Motor neuron (in vitro differentiated cells): Measurements from ENCODE around the gene COPS6. TPM values are rescaled to one million over a fixed set of nuclear protein-coding genes. Genes with fewer than 3 reads are reported as not detected.

Experiments used
- ATAC-seq, 8 experiments: fragments of 200-7000 bp; cut with Tn5 transposase; replicated peaks in 6 of 8; 2 replicates each; pipeline ENCODE4 v1.8.0; 2021; ENCODE audit warnings: mild to moderate bottlenecking in 8 of 8, moderate library complexity in 8 of 8
- H3K27ac ChIP-seq, 2 donors: fragments of 250-450 bp; sonication (Bioruptor Pico); 2 replicates each; pipeline ENCODE4 v1.9.0; 2021; ENCODE audit warnings: antibody characterized with exemption in 2 of 2, mild to moderate bottlenecking in 2 of 2, moderate library complexity in 1 of 2
- H3K4me1 ChIP-seq, 2 donors: fragments of 250-450 bp; sonication (Bioruptor Pico); replicated peaks in 1 of 2; 2 replicates each; pipeline ENCODE4 v1.6.1; 2021; ENCODE audit warnings: antibody characterized with exemption in 2 of 2, mild to moderate bottlenecking in 2 of 2, moderate library complexity in 1 of 2
- H3K4me3 ChIP-seq, 5 donors: fragments of 250-450 bp; sonication (Bioruptor Pico); 2 replicates each; pipeline ENCODE4 v1.9.0; 2021; ENCODE audit warnings: antibody characterized with exemption in 5 of 5, mild to moderate bottlenecking in 5 of 5, moderate library complexity in 4 of 5
- WGBS, 10 experiments: fragments of 450-650 bp; shearing (Covaris generic); methylation state at CpG; one replicate each; pipeline ENCODE4 v1.0.0; 2022; 5-methylcytosine and 5-hydroxymethylcytosine counted together
- in situ Hi-C, 9 experiments: fragments of 400-800 bp; cut with MboI; loops; one replicate each; pipeline ENCODE4 v1.15.0; 2021; ENCODE audit warnings: low sequenced_read_pairs in 9 of 9, low pct_unique_long_range_greater_than_20kb in 2 of 9; ENCODE audit not compliant: unreplicated experiment in 9 of 9
- total RNA-seq, 8 experiments: library from RNA; unstranded; fragments of 300-600 nt; gene quantifications; 2 replicates each; pipeline versions ENCODE4 v1.2.3 to v1.2.4, GENCODE V29; 2022

The COPS6 gene
- total RNA-seq, 8 experiments from 2014 or later: 36.8 to 128 (median 72.2) TPM

DNA sequence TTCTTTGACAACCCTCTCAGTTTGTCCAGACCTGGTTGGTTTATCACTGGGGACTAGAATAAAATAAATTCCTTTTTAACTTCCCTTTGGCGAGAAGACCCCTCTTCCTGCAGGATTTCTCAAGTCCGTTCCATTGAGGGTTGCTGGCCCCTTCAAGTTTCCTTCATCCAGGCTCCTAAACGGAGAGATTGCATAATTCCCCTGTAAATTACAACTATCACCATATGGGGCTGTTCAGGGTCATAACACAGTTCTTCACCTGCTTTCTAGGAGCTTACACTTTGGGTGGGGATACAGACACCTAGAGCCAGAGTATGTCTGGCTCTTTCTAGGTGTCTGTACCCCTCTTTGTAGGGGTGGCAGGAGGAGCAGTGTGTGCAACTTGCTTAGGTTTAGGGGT, 3.3 kb upstream of the COPS6 start:
- in situ Hi-C loops: no loop called here
- no peak for ATAC-seq
- peaks cover 10 to 18% of the 10 kb centered on the region in 2 donors for H3K4me1 ChIP-seq
- no peak overlapping the region for H3K27ac ChIP-seq
- WGBS, 10 experiments: 56 to 100% (median 86%) methylated on average over 1 to 3 of the region's 3 CpGs; no CpG with 5 or more reads in 3 of the 10 experiments
- no peak overlapping the region for H3K4me3 ChIP-seq

DNA sequence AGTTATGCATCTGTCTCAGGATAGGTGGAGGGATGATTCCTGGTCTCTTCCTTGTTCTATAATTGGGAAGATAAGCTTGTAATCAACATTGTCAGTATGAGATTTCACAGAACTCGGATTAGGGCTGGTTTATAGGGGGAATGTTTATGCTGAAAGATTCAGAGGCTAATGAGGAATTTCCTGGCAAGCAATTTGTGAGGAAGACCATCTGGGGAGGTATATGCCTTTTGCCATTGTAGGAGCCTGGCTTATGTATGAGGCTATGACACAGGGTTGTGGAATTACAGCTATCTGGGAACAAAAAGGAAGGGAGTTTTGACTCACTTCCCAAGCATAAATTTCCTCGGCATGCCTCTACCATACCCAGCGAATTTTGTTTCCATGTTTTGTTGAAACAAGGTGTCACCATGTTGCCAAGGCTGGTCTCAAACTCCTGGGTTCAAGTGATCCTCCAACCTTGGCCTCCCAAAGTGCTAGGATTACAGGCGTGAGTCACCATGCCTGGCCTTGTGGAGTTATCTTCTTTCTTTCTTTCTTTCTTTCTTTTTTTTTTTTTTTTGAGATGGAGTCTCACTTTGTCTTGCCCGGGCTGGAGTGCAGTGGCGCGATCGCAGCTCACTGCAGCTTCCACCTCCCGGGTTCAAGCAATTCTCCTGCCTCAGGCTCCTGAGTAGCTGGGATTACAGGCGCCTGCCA, 1.6 kb upstream of the COPS6 start:
- Histone ChIP-seq H3K27ac (no peak overlapping the region), H3K4me1 (peaks cover 10 to 18% of the 10 kb centered on the region in 2 donors), H3K4me3 (no peak overlapping the region)
- peak in 3 of 8 experiments; percentile 2 to 18 (median 8) for ATAC-seq
- in situ Hi-C loops: no loop called here
- WGBS, 10 experiments: 0 to 90% (median 76%) methylated on average over 1 to 5 of the region's 10 CpGs

DNA sequence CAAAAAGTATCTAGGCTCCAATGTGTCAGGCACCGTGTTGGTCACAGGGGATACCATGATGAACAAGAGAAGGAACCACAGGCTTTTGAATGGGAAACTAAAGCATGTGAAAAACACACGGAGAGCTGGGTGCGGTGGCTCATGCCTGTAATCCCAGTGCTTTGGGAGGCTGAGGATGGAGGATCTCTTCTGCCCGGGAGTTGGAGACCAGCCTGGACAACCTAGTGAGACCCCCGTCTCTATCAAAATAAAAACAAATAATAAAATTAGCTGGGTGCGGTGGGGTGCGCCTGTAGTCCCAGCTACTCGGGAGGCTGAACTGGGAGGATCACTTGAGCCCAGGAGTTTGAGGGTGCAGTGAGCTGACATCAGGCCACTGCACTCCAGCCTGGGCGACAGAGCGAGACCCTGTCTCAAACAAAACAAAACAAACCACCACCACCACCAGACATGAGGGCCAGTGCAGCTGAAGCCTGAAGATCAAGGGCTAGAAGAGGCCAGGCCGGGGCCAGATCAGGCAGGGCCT, 611 bp upstream of the COPS6 start:
- 33 to 100% (median 86%) methylated on average over 1 to 11 of the region's 11 CpGs; no CpG with 5 or more reads in 1 of the 10 experiments for WGBS, 10 experiments
- H3K27ac ChIP-seq: peak overlapping the region; percentile 78 to 93
- peak overlapping the region; percentile 59 to 94 (median 70) for H3K4me3 ChIP-seq
- peaks cover 10 to 14% of the 10 kb centered on the region in 2 donors for H3K4me1 ChIP-seq
- in situ Hi-C loops: no loop called here
- peak in 1 of 8 experiments; percentile 11 for ATAC-seq

DNA sequence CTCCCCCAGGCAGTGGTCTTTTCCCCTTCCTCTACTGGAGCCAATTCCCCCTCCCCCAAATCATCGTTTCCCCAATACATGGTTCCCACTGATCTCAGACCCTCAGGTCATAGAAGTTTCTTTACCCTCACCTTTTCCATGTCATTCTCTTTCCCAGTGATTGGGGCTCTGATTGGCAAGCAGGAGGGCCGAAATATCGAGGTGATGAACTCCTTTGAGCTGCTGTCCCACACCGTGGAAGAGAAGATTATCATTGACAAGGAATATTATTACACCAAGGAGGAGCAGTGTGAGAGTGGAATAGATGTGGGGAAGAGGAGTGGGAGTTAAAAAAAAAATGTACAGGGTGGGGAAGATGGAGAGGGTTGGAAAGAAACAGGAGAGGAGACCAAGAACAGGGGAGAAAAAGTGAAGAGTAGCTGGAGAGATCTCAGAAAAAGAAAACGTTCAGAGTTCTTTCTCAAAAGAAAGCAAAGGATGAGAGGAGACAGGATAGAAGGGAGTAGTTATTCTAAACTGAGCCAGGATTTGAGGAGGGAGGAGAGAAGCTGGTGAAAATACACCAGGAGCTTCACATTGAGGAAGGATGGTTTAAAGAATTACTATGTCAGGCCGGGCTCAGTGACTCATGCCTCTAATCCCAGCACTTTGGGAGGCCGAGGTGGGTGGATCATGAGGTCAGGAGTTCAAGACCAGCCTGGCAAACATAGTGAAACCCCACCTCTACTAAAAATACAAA, 858 bp downstream of the COPS6 start:
- peak in 2 of 8 experiments; percentile 12 to 19 for ATAC-seq
- in situ Hi-C loops: no loop called here
- peak overlapping the region; percentile 78 to 93 for H3K27ac ChIP-seq
- H3K4me3 ChIP-seq: peak overlapping the region; percentile 59 to 94 (median 70)
- WGBS, 10 experiments: 3 to 28% (median 11%) methylated on average over 2 to 6 of the region's 7 CpGs; no CpG with 5 or more reads in 2 of the 10 experiments
- peaks cover 10 to 12% of the 10 kb centered on the region in 2 donors for H3K4me1 ChIP-seq

DNA sequence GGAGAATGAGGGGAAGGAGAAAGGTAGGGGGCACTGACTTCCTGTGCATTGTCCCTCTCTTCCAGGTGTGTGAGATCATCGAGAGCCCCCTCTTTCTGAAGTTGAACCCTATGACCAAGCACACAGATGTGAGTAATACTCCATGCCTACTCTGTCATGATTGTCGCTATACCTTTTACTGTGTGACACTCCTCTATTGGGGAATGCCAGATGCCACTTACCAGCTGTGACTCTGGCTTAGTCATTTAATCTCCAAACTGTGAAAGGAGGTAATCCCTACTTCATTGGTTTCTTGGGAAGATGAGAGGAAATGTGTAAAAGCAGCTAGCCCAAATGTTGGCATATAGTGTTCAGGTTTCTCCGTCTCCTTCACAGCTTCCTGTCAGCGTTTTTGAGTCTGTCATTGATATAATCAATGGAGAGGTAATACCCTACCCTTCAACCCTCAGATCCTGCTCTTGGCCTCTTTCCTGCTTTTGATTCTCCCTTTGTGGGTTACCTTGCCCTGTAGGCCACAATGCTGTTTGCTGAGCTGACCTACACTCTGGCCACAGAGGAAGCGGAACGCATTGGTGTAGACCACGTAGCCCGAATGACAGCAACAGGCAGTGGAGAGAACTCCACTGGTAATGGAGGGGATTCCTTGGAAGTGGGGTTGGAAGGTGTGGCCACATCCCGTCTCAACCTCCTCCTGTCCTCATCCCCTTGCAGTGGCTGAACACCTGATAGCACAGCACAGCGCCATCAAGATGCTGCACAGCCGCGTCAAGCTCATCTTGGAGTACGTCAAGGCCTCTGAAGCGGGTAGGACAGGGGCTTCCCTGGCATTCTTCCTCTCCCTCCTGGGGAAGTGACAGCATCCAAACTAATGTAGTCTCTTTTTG, 2.0 kb downstream of the COPS6 start:
- 78 to 100% (median 100%) methylated on average over 1 to 11 of the region's 14 CpGs; no CpG with 5 or more reads in 3 of the 10 experiments for WGBS, 10 experiments
- Histone ChIP-seq H3K4me1 (peaks cover 10 to 12% of the 10 kb centered on the region in 2 donors), H3K27ac (no peak overlapping the region), H3K4me3 (no peak overlapping the region)
- in situ Hi-C loops: no loop called here
- ATAC-seq: no peak

DNA sequence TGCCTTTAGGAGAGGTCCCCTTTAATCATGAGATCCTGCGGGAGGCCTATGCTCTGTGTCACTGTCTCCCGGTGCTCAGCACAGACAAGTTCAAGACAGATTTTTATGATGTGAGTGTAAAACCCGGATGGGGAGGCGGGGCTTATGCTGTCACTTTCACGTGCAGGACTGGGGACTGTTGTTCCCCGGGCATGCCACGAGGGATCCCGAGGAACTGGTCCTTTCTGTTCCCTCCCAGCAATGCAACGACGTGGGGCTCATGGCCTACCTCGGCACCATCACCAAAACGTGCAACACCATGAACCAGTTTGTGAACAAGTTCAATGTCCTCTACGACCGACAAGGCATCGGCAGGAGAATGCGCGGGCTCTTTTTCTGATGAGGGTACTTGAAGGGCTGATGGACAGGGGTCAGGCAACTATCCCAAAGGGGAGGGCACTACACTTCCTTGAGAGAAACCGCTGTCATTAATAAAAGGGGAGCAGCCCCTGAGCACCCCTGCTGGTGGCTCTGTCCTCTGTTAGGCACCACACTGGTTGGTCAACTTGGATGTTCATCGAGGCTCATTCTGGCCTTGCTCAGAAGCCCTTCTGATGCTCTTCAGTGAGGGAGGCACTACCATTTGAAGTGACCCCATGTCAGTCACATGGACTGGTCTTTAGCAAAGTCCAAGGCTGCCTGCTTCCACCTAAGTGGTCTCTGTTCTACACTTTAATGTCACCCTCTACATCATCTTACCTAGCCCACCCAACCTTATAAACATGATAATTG, 2.8 kb downstream of the COPS6 start:
- 17 to 85% (median 63%) methylated on average over 2 to 12 of the region's 19 CpGs; no CpG with 5 or more reads in 2 of the 10 experiments for WGBS, 10 experiments
- in situ Hi-C loops: no loop called here
- no peak overlapping the region for H3K27ac ChIP-seq
- ATAC-seq: peak in 1 of 8 experiments; percentile 1
- no peak overlapping the region for H3K4me3 ChIP-seq
- peaks cover 10 to 12% of the 10 kb centered on the region in 2 donors for H3K4me1 ChIP-seq

DNA sequence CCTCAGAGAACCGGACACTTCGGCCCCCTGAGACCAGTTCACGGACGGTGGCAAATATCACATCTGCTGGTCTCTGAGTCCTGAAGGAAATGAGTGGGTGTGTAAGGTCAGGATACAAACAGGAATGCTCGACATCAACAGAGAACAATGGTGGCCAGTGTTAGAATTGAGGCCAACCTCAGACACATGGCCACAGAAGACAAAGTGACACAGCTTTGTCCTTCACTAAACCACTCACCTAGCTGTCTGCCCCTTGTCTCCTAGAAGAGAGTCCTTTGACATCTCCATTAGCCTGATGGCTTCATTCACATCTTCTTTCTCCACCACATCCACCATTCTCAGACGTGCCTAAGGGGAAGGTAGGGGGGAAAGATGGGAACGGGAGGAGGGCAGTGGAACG, 4.3 kb downstream of the COPS6 start:
- peaks cover 9 to 10% of the 10 kb centered on the region in 2 donors for H3K4me1 ChIP-seq
- ATAC-seq: no peak
- H3K27ac ChIP-seq: no peak overlapping the region
- H3K4me3 ChIP-seq: no peak overlapping the region
- 20 to 100% (median 67%) methylated on average over 1 to 3 of the region's 8 CpGs; no CpG with 5 or more reads in 5 of the 10 experiments for WGBS, 10 experiments
- in situ Hi-C loops: no loop called here

DNA sequence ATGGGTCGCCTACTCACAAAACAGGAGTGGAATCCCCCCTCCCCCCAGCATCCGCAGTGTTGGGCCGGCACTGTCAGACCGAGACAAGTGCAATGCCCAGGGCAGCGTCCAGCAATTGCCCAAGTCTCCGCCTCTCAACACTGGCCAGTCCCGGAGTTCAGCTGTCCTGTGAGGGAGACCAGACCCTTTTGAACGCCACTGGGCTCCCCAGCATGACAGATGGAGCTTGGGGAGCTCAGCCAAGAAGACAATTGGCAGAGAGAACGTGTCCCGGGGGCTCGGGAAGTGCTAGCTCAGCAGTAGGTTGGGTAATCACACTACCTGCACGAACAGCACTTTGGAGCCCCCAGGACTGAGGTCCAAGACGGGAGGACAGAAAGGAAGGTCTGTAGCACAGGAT, 4.7 kb downstream of the COPS6 start:
- Histone ChIP-seq H3K4me3 (no peak overlapping the region), H3K27ac (no peak overlapping the region), H3K4me1 (peaks cover 6% of the 10 kb centered on the region in 2 donors)
- no peak for ATAC-seq
- 27 to 100% (median 79%) methylated on average over 2 to 6 of the region's 13 CpGs; no CpG with 5 or more reads in 6 of the 10 experiments for WGBS, 10 experiments
- in situ Hi-C loops: no loop called here

DNA sequence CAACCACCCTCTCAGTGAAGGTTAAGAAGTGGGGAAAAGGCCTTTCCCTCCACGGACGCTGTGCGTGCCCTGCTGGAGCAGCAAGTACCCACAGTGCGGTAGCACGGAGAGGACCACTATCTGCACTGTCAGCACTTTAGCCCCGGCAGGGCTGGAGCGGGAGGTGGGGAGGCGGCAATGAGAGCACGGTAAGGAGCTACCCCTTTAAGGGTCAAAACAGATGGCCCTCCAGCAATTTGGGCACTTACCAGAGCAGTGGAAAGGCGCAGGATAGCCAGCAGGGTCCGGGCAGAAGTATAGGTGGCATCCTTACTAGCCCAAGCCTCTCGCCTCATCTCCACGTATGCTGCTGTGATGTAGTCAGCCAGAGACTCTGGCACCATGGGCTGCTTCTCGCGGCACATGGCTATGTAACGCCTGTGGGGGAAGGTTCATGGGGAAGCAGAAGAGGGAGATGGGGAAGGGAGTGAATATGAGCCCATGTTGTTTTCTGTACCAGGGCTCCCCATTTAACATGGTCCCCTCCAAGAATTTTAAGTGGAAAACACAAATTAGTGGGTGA, 5.2 kb downstream of the COPS6 start:
- H3K4me3 ChIP-seq: no peak overlapping the region
- WGBS, 10 experiments: 80 to 100% (median 83%) methylated on average over 1 to 8 of the region's 16 CpGs; no CpG with 5 or more reads in 1 of the 10 experiments
- in situ Hi-C loops: no loop called here
- no peak for ATAC-seq
- H3K27ac ChIP-seq: no peak overlapping the region
- H3K4me1 ChIP-seq: peaks cover 8% of the 10 kb centered on the region in 2 donors

DNA sequence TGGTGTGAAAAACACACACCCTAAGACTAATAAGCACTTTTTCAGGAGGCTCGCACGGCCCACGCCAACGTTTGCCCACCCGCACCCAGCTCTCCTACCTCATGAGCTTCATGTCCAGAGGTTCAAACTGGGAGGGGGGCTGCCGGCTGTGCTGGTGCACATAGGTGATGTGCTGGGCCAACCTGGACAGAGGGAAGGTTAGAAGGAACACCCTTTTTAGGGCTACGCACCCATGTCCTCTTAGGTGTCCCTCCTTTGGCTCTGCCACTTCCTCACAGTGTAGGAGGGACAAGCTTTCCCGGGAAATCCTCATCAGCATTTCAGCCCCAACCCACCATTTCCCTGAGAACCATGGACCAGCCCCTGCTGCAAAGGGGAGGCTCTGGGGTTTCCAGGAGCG, 6.5 kb downstream of the COPS6 start:
- 80 to 100% (median 94%) methylated on average over 1 to 4 of the region's 9 CpGs; no CpG with 5 or more reads in 6 of the 10 experiments for whole genome bisulfite sequencing, 10 experiments
- no peak overlapping the region for H3K4me3 ChIP-seq
- H3K4me1 ChIP-seq: peaks cover 10% of the 10 kb centered on the region in 2 donors
- no peak for ATAC-seq
- in situ Hi-C loops: no loop called here
- no peak overlapping the region for H3K27ac ChIP-seq

DNA sequence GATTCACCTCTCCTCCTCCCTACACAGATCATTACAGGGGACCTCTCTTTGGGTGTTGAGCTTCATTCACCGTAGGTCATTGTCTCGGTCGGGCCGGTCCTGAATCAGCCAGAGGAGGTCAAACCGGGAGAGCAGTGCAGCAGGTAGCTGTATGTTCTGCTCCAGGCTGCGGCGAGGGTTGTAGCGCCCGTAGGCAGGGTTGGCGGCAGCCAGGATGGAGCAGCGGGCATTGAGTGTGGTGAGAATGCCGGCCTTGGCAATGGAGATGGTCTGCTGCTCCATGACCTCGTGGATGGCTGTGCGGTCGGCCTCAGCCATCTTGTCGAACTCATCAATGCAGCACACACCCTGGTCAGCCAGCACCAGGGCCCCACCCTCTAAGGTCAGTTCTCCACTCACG, 6.9 kb downstream of the COPS6 start:
- 90 to 100% (median 98%) methylated on average over 1 to 7 of the region's 17 CpGs; no CpG with 5 or more reads in 5 of the 10 experiments for WGBS, 10 experiments
- H3K4me1 ChIP-seq: peaks cover 10% of the 10 kb centered on the region in 2 donors
- in situ Hi-C loops: no loop called here
- ATAC-seq: no peak
- no peak overlapping the region for H3K4me3 ChIP-seq
- H3K27ac ChIP-seq: no peak overlapping the region
